AG09319 (cell line): ENCODE results near the gene MGST3.

ENCODE experiments used
- DNase-seq: peaks from one replicate; pipeline ENCODE4 v3.0.0-alpha.2; 2010; ENCODE audit warnings: low read depth; ENCODE audit errors: extremely low read depth
- CTCF ChIP-seq: IDR thresholded peaks from 2 replicates; pipeline ENCODE4 v1.5.1; 2011; ENCODE audit warnings: low read depth, mild to moderate bottlenecking, inconsistent platforms, low read length, moderate library complexity

The MGST3 gene

GRCh38 chr1:165666152-165666825 lies 35.3 kb downstream of the MGST3 start:
- DNase-seq, result no peak

GRCh38 chr1:165668184-165668583 lies 37.1 kb downstream of the MGST3 start:
- DNase-seq, result no peak
- no peak for TF ChIP-seq CTCF

More at GRCh38 chr1:165666152-165666825, 35.3 kb downstream of the MGST3 start:
- no peak for TF ChIP-seq CTCF

GRCh38 chr1:165671526-165671925 lies 40.5 kb downstream of the MGST3 start:
- no peak for TF ChIP-seq CTCF
- DNase-seq, result peak; percentile 29

- no peak for DNase-seq
- no peak for TF ChIP-seq CTCF
These were observed 43.6 kb downstream of the MGST3 start for GRCh38 chr1:165674599-165674998.

DNA sequence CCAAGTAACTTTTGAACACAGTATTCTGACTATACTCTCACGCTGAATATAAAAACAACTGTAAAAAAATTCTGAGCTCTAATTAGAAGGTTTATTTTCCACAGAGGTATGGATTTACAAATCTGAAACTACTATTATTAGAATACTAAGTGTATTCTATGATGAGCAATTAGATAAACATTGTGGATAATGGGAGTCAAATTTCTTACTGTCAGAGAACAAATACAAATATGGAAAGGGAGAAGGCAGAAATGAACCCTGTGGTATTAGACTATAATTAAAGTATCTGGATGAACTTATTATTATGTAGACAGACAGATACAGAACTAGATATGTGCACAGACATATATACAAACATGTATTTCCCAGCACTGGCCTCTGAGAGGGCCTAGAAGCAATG lies 44.8 kb downstream of the MGST3 start:
- DNase-seq, result no peak
- TF ChIP-seq CTCF, result no peak

- TF ChIP-seq CTCF, result no peak
- no peak for DNase-seq
These were observed 47.5 kb downstream of the MGST3 start for GRCh38 chr1:165678509-165678908.

DNA sequence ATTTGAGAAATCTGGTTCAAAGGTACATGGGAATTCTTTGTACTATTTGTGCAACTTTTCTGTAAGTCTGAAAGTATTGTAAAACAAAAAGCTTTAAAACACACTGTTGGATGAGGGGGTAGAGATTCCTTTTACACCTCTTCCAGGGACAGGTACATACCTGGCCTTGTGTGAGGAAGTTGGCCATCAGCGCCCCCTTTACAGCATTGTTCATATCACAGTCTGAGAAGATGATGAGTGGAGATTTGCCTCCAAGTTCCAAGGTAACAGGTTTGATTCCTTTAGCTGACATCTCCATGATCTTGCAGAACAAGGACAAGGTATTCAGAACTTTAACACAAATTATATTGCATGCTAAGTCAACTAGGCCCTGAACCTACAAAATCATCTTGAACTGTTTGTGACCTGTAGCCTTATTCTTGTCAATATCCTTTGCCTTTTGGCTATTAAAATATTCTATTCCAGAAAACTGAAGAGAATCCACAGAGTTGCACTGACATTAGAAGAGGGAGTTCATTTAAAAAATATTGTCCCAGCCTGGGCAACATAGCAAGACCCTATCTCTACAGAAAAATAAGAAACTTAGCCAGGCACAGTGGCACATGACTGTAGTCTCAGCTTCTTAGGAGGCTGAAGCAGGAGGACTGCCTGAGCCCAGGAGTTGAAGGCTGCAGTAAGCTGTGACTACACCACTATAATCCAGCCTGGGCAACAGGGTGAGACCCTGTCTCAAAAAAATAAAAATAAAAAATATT lies 48.4 kb downstream of the MGST3 start:
- no peak for TF ChIP-seq CTCF
- DNase-seq, result no peak
